Dedifferentiated amniotic fluid mesenchymal stem cell (primary cell): ENCODE results near the gene LRBA.

Experiments used
- DNase-seq: peaks from one replicate; pipeline ENCODE4 v3.0.0-alpha.2; 2016; ENCODE audit errors: extremely low spot score

The LRBA gene

DNA sequence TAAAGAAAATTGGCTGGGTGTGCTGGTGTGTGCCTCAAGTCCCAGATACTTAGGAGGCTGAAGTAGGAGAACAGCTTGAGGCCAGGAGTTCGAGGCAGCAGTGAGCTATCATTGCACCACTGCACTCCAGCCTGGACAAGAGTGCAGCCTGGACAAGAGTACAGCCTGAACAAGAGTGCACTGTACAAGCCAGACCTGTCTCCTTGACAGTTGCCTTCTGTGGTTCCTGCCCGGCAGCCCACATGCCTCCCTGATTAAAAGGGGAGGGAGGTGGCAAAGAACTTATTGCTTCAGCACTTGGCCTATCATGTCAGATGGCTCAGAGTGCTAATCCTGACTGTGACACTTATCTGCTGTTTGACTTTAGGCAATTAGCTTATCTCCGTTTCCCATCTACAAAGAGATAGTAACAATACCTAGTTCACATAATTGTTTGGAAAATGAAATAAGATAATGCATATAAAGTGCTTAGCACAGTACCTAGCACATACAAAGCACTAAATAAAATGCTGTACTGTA is 687.8 kb downstream of the LRBA start:
- DNase-seq = no peak

DNA sequence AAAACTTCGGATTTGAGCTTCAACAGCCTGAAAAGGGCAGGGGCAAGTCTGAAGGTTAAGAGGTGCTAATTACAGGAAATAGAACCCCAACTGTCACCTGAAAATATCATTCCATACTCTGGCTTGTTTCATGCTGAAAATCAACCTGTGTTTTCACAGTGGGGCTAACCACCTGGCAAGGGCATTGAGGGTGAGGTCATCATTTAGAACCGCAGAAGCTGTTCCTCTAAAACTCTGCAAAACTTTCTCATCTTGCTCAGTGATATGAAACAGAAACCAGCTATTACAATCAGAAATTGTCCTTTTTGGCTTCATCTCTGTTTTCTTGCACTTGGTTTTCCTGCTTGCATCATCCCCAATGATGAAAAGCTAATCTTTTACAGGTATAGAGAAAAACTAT is 689.2 kb downstream of the LRBA start:
- no peak for DNase-seq

DNA sequence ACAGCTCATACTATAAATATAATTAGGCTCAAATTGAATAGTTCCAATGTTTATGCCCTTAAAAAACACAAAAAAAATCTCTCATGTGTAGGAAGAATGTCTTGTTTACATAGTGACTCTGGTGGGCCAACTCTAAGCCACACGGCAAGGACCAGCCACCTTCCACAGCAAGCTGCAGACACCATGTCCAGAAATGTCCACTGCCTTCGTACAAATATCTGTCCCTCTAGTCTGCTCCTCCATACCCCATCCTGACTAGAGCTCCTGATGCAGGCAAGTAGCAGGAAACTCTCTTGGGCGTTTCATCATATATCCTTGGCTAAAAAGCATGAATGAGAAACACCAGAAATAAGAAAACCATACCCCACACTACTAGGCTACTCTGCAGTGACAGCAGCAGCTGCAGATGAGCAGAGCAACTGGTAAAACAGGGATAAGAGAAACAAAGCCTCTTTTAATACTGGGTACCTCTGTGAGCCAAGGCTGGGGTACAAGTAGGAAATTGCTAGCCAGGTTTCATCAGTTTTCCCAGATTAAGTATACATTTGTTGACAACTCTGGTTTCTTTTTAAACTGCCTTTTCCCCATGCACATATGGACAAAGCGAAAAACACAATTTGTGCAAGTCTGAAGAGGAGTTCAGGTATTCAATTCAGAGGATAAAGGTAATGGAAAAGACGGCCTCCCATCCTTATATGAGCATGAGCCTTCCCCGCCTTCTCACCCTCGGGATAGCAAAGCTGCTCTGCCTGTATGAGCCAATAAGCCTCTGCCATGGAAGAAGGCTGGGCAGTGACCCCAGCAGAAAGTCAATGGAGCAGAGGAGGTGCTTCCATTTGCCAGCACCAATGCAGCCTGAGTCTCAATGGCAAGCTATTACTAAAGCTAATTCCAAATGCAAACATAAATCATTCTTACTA is 691.4 kb downstream of the LRBA start:
- peak; percentile 22 for DNase-seq

DNA sequence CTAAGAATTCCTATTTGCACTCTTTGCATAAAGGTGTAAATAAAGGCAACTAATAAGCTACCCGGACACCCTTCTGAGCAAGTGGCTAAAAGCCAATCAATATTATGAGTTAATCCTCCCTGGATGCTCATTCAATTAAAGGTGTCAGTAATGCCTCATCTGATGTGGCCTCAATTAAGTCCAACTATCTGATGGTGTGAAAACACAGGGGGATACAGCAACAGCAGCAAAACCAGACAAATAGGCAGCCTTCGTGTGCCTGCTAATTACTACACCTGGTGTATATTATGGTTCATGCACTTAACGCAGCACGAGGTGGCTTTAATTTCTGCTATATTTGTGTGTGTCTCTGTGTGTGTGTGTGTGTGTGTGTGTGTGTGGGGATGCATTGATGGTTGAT is 692.4 kb downstream of the LRBA start:
- no peak for DNase-seq

DNA sequence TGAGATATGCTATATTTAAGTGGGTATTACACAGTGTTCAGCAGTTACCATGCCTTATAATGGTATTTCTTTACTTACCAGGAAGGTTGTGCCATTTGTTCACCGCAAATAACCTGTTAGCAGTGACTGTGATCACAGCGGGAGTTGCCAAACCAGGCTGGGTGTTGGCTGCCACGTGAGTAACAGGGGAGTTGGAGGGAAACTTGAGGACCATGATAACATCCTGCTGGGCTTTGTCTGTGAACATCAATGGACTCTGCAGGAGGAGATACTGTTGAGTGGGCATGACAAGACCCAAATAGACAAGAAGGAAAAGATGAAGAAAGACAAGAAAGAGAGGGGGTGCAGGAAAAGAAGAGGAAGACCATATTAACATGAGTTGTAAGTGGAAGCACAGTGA is 694.0 kb downstream of the LRBA start:
- DNase-seq = no peak

DNA sequence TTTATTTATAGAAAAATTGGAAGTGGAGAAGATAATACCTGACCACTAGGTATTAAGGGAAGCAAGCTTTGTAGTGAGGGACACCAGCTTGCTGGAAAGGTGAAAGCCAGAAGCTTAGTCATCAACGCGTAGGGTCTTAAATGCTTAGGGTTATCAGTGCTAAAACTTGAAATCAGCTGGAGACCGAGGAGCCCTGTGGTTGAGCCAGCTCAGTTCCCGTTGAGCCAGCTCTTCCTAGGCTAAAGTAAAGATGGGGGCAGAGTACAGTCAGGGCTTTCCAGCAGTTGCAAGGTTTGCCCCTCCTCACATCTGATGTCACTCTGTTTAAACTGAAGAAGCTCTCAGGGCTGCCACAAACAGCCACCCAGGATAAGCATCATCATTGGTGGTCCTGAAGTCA is 696.1 kb downstream of the LRBA start:
- DNase-seq = no peak

DNA sequence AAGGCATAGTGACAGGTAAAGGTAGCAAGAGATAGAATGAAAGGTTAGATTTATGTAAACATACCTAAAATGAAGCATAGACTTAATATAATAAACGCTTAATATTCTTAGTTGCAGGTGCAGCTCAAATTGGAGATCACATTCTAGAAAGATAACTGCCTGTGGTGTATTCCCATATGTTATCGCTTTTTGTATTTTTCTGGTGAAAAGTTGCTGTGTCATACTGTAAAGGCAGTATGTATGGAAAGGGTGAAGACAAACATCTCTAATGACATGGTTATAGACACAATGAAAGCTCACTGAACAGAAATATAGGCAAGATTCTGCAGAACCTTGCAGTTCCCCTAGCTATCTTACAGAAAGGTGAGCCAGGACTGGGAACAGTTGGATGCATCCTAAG is 696.6 kb downstream of the LRBA start:
- no peak for DNase-seq

DNA sequence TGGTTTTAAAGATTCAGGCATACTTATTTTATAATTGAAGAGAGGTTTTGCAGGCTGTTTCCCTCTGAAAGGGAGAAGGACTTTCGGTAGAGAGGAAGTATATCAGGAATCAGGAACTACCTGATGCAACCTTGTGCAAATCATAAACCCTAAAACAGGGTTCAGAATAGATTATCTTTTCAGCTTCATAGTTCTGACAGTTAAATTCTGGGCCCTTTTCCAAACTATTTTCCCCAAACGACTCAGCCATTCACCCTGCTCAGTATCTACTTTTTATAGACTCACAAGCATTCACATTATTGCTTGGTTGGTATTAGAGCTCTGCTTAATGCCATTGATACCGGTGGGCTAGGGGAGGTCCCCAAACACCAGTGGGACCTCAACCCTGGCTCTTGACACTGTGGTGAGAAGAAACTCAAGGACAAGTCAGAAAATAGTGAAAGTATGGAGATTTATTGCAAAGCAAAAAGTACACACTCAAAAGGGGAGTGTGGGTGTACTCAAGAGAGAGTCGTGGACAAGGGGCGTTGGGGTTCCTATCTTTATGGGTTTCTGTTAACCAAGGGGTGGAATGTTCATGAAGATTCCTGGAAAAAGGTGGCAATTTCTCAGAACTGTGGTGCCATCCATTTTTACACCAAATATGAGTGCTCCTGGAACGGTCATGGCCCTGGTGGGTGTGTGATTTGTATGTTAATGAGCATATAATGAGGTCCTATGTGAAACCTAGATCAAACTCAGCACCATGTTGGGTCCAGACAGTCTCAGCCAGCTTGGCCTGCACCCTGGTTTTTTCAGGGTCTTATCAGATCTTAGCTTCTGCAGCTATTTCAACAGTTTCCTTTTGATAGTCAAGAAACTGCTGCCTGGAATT is 698.5 kb downstream of the LRBA start:
- DNase-seq = peak; percentile 75

DNA sequence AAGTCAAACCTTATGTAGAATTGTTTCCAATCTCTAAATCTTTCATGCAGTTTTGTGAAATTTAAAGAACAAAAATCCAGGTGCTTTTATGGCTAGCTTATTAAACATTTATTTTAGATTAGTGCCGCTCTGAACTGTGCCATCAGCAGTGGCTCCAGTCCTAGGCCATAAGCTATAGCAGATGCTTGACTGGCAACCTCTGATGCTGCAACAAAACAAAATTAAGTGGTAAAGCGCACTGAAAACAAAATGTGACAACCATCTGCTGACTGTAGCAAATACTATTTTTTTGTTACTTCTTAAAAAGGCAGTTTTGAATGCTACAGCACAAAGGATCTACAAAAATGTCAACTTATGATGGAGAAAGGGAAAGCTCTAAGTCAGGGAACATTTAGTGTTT is 699.4 kb downstream of the LRBA start:
- no peak for DNase-seq

DNA sequence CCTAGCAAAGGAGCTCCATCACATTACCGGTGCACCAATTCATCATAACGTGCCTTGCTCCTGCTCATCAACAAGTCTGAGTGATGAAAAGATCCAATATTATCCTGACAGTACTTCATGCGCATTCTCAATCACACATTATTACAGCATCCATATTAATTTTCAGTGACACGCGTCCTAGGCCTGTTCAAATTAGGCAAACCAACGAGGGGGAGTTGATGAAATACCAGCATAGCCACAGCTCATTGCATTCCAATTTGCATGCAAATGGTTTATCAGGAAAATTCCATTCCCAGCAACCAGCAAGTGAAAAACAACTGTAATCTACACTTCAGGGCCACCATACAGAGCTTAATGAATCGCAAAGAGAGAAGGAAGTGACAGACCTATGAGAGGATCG is 699.9 kb downstream of the LRBA start:
- no peak for DNase-seq

DNA sequence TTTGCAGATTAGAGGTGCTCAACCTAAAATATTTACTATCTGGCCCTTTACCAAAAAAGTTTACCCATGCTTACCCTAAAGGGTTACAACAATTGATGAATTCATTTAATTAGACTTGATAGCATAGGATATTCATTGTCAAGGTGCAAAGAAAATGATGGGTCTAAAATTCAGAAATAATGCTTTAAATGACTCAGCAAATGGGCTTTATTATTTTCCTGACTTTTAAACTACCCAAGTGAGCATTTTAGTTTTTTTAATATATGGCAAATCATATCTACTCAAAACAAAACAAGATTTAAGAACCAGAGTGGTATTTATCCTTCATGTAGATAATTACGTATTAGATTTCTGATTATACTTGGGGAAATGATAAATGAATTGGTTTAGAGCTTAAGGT is 701.1 kb downstream of the LRBA start:
- no peak for DNase-seq

DNA sequence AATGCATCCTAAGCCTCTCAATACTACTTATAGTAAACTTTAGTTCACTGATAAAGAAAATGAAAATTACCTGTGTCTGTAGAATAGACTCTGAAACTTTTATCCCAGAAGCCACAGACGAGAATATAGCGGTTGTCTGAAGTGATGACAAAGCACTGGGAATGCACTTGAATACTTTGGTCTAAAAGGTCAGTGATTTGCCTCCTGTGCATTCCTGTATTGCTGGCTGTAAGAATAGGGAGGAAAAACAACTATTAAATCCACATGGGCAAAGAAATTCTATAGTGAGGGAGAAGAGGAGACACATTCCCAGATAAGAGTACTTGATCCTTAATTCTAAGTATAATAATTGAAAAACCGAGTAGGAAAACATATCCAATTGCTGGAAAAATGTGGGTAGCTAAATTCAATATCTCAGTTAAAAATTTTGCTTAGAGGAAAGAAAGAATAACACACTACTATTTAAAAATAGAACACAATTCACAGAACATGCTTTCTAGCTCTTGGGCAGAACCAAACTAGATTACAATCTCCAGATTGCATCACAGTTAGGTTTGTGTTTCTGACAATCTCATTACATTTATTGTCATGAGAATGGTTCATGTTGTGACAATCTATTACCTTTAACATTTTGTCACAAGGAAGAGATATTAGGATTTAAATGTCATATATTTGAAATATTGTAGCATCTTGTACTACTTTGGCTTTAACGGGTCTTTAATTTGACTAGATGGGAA is 704.8 kb downstream of the LRBA start:
- peak; percentile 63 for DNase-seq

DNA sequence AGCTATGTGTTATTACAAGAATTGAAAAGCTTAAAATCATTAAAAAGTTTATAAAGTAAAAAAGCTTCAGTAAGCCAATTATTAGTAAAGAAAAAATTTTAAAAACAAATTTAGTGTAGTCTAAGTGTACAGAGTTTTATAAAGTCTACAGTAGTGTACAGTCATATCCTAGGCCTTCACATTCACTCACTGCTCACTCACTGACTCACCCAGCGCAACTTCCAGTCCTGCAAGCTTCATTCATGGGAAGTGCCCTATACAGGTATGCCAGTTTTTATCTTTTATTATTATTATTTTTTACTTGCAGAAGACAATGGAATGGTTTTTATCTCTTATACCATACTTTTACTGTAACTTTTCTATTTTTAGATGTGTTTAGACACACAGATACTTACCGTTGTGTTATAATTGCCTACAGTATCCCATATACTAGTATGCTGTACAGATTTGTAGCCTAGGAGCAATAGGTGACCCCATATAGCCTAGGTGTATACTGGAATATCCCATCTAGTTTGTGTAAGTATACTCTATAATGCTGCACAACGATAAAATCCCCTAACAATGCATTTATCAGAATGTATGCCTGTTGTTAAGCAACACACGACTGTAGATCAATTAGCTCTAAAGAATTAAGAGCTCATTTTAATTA is 706.1 kb downstream of the LRBA start:
- DNase-seq = no peak

DNA sequence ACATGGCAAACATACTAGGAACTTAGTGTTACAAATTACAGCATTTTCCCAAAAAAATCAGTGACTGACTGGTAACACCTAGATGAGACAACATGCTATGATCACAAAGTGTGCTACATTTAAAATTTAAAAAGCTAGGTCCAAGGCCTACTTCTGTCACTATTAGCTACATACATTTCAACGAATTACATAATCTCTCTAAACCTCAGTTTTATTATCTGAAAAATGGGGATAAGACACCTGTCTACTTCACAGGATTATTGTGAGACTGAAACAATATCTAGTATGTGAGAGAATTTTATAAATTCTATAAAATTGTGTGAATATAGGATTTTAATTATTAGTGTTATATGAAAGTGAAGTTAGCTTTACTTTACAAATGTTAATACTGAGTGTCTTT is 708.4 kb downstream of the LRBA start:
- DNase-seq = no peak

DNA sequence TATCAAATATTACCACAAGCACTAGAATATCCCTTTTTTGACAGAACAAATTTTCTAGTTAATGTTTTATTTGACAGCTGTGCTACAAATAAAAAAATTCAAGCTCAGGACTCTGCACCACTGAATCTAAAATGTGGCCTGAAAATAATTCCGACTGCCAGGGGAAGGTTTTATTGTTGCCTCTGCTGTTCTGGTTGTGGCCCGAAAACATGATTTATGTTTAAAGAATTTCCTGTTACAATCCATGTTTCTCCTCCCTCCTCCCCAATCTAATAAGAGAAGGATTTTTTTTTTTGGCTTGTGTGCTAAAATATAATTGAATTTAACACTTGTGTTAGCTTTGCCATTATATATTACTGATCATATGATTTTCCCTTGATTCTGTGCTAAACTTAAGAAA is 709.1 kb downstream of the LRBA start:
- DNase-seq = peak; percentile 54

DNA sequence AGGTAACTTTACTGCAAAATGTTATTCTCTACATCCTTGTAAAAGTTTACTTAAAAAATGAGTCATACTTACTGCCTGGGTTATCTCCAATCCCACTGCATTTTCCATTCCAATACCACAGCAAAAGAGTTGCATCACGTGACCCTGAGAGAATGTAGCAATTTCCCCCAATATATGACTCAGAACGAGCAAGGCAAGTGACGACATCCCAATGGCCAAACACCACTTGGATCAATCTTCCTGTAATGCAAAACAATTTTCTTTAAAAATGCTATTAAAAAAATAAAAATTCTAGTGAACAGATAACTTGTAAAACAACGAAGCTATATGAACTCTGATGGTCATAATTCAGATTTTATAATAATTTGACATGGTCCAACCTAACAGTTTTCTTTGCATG is 712.5 kb downstream of the LRBA start:
- DNase-seq = peak; percentile 85

DNA sequence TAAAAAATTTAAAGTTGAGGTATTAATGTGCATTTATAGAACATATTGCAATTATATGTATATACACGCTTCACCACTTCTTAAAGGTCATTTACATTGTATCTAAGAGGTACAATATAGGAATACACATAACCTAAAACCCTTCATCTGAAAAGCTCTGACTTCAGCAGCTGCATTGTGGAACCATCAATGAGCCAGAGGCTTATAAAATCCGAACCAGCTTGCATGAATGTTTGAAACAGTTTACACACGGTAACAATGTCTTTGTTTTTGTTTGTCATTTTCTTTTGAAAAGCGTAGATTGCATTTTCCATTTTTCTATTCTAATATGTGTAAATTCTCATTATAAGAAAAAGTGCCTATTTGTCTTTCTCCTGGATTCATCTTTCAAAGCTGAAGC is 715.3 kb downstream of the LRBA start:
- DNase-seq = no peak

DNA sequence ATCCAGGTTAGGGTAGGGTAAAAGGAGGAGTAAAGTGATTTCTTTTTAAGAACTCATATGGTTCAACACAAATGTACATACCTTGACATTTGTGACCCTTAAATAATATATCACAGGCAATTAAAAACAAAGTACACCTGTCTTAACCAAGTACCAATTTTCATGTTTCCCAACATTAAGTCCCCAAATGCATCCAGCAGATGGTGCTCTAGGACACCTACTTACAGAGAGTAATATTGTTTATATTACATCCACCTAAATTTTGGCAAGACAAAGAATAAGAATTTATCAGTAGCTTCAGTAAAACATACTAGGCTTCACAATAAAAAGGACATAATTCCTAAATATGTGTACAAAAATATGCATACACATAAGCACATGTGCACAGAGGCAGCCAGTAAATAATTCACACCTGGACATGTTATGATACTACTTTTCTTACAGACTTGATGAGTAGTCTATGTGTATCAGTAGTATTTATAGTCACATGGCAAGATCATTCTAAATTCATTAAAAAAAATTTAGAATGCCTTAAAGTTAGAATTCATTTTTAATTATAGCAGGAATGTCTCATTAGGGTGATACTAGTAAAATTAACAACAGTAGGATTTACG is 717.1 kb downstream of the LRBA start:
- peak; percentile 83 for DNase-seq

DNA sequence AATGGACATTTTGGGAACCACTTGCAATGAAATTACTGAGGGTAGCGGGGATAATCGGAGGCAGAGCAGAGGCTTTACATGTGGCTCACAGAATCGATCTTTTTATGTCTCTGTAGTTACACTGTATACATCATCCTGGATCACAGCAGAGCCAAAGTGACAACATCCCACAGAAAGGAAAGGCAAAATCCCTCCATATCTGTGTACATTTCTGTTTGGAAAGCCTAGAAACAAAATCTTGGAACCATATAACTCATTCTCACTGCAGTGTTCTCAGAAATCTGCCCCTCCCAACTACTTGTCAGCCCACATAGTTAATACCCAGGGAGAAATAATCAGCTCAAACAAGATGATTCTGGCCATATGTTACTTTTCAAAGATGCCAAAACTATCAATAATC is 725.2 kb downstream of the LRBA start:
- no peak for DNase-seq

DNA sequence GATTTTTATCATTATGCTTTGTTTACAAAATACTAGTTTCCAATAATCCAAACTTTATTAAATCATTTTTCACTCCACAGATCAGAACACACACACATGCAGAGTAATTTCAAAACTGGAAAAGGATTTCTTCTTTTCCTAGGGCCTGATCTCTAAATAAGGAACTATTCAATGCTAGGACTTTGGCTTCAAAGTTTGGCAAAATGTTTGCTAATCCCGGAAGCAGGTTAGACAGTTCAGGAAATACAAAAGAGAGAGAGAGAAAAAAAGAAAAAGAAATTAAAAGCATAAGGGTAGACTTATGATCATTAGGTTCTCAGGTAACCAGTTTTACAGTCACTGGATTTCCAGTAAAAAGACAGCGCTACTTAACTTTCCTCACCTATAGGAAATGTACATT is 725.9 kb downstream of the LRBA start:
- DNase-seq = no peak

DNA sequence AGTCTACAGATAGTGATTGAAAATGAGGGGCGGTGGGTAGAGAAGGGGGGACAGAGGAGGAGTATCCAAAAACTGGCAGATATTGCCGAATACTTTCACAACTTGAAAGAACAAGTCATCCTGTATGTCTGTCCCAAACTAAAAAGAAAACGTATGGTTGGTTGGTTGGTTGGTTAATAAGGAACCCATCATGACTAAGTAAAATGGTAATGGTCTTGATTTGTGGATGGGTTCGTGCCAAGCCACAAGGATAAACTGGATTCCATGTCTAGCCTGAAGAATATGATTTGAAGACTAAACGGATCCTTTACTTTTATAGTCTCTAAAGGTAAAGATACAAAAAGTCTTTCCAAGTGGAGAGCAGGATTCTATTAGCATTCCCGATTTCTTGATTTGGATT is 728.4 kb downstream of the LRBA start:
- DNase-seq = no peak
